CD1c-positive myeloid dendritic cell (primary cell): ENCODE measurements around the gene NMU.
"Not testable (repeated sequence)": the region's sequence is repeated elsewhere in the genome, so short reads cannot be mapped to it uniquely, and the experiment has no call there.

Experiments
- DNase-seq: peaks from one replicate; pipeline ENCODE4 v3.0.0-alpha.2; 2016; ENCODE audit errors: extremely low spot score

Gene NMU, protein sequence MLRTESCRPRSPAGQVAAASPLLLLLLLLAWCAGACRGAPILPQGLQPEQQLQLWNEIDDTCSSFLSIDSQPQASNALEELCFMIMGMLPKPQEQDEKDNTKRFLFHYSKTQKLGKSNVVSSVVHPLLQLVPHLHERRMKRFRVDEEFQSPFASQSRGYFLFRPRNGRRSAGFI

GRCh38 chr4:55635741-55636655 is at the start of gene NMU:
Gene NMU, minus strand, starts transcription at chr4:55636298. Its CDS starts 106 bp downstream, at chr4:55636192.
- DNase-seq: no peak

- DNase-seq: no peak
Measured at GRCh38 chr4:55684276-55684675, 48.2 kb upstream of the NMU start.

GRCh38 chr4:55682797-55683196 is 46.7 kb upstream of the NMU start:
- DNase-seq: not testable (repeated sequence)

DNA sequence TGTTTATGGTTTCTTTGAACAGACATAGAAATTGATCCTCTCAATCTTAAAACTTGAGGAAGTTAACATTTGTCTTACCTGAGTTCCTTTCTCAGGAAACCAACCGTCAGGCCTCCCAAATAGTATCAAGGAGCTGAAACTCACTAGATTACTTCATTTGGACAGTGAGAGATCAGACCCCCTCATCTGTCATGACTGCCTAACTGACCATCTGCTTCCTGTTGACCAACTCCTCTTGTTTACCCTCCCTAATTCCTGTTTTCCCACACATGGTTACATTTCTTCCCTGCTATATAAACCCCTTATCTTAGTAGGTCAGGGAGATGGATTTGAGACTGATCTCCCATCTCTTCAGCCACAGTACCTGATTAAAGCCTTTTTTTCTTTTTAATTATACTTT is 46.2 kb upstream of the NMU start:
- no peak for DNase-seq

DNA sequence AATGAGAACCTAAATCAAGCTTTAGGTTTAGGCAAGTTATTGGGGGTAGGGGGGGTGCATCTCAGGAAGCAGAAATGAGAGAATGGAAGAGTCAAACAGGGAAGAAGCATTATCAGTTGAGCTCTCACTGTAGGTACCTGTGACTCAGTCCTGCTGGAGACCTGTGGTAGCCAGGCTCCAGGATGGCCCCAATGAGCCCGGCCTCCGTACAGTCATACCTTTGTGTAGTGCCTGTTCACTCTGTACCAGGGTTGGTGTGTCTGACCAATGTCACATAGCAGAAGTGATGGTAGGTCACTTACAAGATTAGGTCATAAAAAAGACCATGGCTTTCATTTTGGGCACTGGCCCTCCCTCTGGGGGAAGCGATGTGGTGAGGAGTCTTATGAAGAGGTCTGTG is 45.3 kb upstream of the NMU start:
- DNase-seq: no peak

- DNase-seq: no peak
Measured at GRCh38 chr4:55675196-55675793, 39.2 kb upstream of the NMU start.

- no peak for DNase-seq
Measured at GRCh38 chr4:55673424-55673823, 37.3 kb upstream of the NMU start.

DNA sequence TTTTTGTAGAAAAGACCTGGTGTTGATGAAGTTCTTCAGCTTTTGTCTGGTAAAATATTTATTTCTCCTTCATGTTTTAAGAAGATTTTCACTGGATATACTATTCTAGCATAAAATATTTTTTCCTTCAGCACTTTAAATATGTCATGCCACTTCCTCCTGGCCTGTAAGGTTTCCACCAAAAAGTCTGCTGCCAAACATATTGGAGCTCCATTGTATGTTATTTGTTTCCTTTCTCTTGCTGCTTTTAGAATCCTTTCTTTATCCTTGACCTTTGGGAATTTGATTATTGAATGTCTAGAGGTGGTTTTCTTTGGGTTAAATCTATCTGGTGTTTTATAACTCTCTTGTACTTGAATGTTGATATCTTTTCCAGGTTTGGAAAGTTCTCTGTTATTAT is 35.6 kb upstream of the NMU start:
- no peak for DNase-seq

DNA sequence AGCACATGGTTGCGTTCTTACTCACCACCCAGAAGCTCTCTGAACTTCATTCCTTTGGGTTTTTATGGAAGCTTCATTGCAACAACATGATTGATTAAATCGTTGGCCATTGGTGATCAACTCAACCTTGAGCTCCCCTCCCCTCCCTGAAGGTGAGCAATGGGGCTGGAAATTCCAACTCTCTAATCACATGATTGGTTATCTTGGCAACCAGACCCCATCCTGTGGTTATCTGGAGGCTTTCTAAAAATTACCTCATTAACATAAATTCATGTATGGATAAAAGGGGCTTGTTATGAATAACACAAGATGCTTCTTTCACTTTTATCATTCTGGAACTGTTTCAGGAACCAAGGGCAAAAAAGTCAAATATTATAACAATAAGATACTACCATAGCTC is 34.6 kb upstream of the NMU start:
- DNase-seq: no peak

DNA sequence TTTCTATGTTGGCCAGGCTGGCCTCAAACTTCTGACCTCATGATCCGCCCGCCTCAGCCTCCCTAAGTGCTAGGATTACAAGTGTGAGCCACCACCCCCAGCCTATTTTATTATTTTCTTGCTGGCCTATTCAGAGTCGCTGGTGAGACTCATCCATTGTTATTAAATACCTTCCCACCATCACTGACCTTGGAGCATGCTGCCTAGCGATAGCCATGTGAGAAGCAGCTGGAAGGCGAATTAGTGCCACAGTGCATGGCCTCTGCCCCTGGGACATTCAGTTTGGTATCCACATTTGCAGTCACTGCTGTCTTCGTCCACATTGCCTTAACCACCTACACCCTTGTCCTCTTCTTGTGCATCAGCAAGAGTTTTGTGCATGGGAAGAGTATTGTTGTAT is 32.4 kb upstream of the NMU start:
- no peak for DNase-seq

DNA sequence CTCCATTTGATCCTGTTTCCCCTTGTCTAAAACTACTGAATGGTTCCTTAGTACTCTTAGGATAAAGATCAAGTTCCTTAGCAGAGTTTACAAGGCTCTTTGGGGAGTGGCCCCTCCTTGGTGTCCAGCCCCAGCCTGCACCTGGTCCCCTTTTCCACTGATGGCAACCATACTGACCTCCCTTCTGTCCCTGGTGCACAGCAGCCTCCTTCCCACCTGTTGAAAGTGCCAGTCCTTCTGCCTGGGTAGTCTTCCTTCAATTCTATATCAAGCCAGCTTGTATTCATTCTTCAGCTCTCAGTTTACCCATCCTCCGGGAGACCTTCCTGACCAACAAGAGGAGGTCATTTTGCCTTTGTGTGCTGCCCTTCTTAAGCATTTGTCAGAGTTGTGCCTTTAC is 30.4 kb upstream of the NMU start:
- no peak for DNase-seq

DNA sequence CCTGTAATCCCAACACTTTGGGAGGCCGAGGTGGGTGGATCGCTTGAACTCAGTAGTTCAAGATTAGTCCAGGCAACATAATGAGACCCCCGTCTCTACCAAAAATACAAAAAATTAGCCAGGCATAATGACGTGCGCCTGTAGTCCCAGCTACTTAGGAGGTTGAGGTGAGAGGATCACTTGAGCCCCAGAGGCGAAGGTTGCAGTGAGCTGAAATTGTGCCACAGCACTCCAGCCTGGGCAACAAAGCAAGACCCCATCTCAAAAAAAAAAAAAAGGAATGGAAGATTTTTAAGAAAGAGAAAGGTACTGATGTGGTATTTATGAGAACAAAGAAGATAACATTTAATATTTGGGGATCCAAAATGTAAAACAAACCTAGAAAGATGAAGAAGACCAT is 27.0 kb upstream of the NMU start:
- no peak for DNase-seq

DNA sequence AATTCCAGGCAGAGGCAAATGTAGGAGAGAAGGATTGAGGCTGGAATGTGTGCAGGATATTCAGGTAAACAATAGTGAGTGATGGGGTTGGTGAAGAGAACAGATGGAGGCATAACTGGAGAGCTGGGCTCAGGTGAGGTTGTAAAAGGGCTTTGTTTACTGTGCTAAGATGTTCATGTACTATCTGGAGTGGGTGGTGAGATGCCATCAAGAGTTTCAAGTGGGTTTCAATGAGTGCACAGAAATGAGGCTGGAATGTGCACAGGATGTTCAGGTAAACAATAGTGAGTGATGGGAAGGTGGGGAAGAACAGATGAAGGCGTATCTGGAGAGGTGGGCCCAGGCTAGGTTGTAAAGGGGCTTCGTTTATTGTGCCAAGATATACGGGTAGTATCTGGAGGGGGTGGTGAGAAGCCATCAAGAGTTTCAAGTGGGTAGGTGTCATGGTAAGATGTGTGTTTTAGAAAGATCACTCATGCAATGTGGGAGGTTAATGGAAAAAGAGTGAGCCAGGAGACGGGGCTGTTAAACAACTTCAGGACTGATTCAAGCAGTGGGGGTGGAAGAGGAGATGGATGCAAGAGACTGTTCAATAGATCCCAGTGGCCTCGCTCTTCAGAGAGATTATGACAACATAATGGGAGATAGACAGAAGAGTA is 25.4 kb upstream of the NMU start:
- DNase-seq: no peak

DNA sequence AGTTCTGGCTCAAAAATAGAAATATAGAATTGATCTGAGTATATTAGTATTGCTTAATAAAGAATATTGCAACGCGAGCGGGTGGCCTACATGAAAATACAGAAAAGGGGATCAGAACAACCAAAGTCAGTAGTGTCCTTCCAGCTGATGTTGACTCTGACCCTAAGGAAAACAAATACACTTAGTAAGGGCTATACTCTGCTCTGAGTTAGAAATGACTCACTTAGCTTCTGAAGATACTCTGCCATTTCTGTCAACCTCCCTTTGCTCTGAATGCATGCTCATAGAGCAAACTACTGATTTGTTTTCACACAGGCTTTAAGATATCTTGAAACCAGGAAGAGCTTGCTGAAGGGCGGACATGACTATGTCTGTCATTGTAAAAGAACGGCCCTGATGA is 22.6 kb upstream of the NMU start:
- DNase-seq: no peak

GRCh38 chr4:55654131-55654530 is 18.0 kb upstream of the NMU start:
- DNase-seq: no peak

DNA sequence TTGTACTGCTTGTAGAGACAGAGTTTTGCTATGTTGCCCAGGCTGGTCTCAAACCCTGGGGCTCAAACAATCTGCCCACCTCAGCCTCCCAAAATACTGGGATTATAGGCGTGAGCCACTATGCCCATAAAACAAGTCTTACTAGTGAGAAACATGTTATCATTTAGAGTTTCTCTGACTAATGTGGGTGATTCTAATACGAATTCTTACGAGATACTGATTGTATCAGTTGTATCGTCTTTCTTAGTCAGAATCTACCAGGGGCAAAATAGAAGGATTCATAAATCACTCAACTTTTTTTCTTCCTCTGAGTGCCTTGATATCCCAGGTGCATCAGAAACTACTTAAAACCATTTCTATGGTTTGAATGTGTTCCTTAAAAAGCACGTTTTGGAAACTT is 14.4 kb upstream of the NMU start:
- DNase-seq: no peak

DNA sequence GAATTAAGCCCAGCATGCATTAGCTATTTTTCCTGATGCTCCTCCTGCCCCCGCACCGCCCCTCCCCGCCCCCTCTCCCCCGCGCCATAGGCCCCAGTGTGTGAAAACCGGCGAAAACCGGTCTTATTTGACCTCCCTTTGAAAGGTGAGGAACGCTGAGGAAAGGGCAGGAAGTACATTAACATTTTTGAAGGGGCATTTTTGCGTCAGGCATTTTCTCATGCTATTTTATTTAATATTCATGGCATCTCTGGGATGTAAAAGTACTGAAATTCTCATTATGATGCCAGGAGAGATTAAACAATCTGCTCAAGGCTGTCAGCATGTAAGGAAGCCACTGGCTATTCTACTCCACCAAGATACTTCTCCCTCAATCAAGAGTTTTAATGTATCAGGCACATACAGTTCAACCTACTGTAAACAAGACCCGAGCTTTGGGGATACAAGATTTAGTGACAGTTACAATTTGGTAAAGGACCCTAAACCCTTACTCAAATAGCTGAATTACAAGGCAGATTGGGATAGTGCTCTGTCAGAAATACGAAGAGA is 1.2 kb upstream of the NMU start:
- DNase-seq: no peak

DNA sequence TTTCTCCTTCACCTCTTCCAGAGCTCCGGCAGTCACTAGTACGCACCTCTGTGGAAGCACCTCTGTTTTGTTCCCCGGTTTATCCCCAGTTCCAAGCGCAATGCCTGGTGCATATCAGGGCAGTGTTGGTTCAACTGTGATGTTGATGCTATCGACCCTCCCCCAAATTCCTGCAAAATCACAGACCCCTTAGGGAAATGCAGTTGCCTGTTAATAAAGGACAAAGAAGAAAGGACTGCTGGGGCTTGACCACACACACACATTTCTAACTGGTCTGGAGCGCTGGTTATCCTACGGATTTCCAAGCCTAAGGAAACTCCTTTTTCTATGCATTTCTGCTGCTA is 530 bp upstream of the NMU start:
- DNase-seq: no peak

- no peak for DNase-seq
Measured at GRCh38 chr4:55635282-55635681, 816 bp downstream of the NMU start.

- no peak for DNase-seq
Measured at GRCh38 chr4:55634417-55635128, 1.5 kb downstream of the NMU start.

- DNase-seq: no peak
Measured at GRCh38 chr4:55633903-55634302, 2.2 kb downstream of the NMU start.

- DNase-seq: no peak
Measured at GRCh38 chr4:55625835-55626234, 10.3 kb downstream of the NMU start.
